PC-9 (cell line): ENCODE results near the gene CAPN10.

Experiments used
- CTCF ChIP-seq: fragments of 200-600 bp; sonication (generic); conservative IDR thresholded peaks from 2 replicates; pipeline ENCODE4 v1.6.1; 2017; ENCODE audit warnings: mixed run types, antibody characterized with exemption, mild to moderate bottlenecking, moderate library complexity
- EZH2 ChIP-seq: fragments of 200-600 bp; sonication (generic); IDR thresholded peaks from 2 replicates; pipeline ENCODE4 v1.8.0; 2017; ENCODE audit warnings: antibody characterized with exemption, low read depth

GRCh38 chr2:240604939-240605716 is 18.6 kb downstream of the CAPN10 start:
- TF ChIP-seq CTCF, result no peak
- TF ChIP-seq EZH2, result no peak
